ENCODE measurements around the gene PTPRN2.

Gene PTPRN2

DNA sequence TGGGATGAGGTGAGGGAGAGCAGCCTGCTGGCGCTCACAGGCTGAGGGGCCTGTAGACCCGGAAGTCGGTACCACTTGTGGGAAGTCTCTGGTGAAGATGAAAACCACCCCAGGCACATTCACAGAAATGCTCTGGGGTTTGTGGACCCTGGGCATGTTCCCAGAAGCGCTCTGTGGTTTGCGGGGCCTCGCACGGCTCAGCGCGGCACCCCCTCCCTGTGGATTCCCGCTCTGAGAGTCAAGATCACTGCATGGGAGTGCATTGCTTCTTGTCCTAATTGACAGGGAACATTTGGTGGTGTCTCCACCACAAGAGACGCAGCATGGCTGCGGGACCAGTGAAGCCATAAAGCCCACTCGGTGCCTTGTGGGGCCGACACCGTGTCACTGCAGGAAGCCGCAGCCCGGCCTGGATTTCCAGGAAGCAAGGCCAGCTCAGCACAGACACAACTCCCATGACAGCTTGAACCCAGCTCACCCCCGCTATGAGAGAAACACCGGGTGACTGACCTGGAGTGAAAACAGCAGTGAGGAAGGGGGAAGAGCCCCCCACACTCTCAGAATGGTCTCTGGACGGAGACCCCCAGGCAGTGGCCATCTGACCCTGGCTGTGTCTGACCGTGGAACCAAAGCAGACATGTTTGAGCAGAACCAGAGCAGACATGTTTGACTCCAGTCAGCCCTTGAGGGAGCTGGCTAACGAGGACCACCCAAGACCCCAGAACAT lies 157.2 kb downstream of the PTPRN2 start:
- TF ChIP-seq GATA2 (IDR thresholded peaks at IDR 0.05; ENCODE audit: low read depth, low read length) (no peak), GATA3 (IDR thresholded peaks at IDR 0.05; ENCODE audit: low read depth, low read length) (no peak)

DNA sequence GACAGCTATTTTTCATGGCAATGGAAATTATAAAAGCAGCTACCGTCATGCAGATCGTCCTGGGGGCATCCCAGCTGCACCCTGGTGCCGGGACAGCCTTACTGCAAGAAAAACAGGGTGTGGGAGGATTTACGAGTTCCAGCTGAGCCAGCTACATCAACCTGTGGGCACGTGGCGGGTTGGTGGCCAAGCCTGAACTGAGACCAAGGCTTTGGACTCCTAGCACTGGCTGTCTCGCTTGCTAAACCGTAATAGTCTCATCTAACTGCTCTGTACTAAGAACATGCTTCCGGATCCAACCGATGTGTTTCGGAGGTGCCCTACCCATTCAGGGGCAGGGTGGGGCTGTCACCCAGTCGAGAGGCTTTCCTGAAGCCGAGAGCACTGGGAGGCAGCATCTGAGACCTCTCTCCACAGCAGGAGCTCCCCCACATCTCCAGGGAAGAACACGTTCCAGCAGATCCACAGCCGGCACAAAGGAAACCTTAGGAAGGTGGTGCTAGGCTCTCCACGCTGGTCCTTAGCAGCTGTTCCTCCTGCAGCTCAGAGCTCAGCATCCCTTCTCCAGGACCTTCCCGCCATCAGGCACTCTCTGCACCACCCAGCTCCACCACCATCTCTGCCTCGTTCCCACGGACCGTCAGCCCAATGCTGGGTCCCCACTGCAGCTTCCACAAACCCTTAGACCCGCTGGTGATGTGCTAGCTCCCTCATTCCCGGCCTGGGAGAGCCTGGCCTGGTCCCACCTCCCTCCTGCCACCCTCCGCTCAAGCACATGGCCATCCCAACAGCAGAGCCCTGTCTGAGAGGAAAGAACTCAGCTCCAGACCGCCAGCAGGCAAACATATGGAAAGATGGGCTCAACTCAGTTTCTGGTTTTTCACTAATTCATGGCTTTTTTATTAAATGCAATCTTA lies 158.5 kb downstream of the PTPRN2 start:
- TF ChIP-seq GATA2 (IDR thresholded peaks at IDR 0.05; ENCODE audit: low read depth, low read length) (no peak), GATA3 (IDR thresholded peaks at IDR 0.05; ENCODE audit: low read depth, low read length) (no peak)

DNA sequence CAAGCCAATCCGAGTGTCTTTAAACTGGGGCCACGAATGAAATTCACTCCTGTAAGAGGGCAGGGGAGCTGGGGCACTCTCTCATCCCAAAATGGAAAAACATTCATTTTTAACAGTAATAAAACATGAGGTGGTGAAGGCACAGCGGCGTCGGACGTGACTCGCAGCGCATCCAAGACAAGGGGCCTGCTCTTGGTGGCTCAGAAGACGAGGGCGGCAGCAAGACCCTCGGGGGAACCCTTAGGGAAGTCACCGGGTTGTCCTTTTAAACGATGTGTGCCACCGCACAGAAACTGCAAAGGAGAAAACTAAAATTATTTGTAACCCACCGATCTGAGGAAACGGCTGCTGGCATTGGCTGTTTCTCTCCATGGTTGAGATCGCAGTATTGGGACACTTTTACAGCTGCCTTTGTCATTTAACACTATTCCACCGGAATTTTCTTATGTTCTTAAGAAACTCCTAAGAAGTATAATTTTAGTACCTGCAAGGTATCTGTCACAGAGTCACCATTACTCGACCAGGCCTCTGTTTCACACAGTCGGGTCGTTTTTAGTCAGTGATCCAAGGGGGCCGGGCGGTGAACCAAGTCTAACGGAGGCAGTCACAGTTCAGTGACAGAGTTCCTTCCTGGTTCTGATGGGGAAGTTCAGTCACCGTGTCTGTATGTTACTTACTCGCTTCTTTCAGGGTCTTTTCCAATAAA lies 159.3 kb downstream of the PTPRN2 start:
- TF ChIP-seq GATA3 (IDR thresholded peaks at IDR 0.05; ENCODE audit: low read depth, low read length) (no peak), GATA2 (IDR thresholded peaks at IDR 0.05; ENCODE audit: low read depth, low read length) (no peak)

DNA sequence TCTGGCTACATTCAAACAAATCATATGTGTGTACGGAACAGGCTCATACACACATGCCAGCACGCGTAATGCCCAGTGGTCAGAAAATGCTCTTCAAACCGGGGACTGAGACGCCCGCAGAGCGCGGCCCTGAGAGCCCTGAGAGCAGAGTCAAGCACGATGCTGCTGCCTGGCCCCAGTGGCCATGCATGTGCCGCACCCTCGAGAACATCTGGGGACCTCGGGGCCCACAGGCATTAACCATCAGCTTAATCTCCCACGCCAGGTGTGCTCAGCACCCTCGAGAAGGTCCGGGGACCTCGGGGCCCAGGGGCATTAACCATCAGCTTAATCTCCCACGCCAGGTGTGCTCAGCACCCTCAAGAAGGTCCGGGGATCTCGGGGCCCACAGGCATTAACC lies 163.1 kb downstream of the PTPRN2 start:
- TF ChIP-seq GATA2 (IDR thresholded peaks at IDR 0.05; ENCODE audit: low read depth, low read length) (no peak), GATA3 (IDR thresholded peaks at IDR 0.05; ENCODE audit: low read depth, low read length) (no peak)

DNA sequence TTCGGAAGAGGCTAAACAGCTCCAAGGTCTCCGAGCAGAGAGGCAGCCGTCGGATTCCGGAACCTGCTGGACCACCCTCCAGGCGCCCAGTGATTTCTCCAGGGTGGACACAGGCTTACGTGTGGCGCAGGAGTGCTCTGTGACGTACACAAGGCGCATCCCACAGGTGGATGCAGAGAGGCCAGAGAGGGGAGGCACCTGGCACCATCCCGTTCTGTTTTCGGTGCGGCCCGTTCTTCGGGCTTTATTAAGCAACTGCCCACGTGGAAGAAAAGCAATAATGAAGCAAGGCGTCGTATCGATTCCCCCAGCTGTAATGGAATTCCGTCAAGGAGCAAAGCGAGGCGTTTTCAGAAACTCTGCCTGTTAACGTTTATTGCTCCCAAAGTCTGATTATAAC lies 163.6 kb downstream of the PTPRN2 start:
- no peak for TF ChIP-seq GATA2 (IDR thresholded peaks at IDR 0.05; ENCODE audit: low read depth, low read length)

DNA sequence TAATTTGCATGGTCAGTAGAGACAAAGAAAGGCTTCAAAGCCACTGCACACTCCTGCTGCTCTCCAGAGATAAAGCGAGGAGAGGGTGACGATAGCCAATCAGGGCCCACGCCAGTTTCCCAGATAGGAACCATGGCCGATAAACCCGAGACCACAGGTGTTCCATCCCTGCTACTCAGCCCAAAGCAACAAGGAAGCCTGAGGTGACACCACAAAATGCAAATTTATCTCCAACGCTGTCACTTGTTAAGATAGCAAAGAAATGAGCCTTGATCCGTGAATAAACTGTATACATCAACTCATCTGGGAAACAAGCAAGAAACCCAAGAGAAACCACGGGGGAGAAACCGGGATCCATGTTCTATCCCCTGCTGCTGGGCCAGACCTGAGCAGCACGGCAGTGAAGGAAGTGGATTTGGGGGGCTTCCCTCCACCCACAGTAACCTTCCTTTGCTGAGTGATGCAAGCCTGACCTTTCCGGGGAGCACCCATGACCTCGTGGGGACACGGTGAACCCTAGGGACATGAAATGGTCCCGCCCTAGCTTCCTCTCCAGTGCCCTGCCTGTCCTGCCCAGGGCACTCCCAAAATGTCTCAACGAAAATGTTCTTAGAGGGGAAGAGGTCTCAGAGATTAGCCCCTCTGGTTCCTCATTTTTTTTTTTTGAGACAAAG lies 164.6 kb downstream of the PTPRN2 start:
- TF ChIP-seq GATA2 (IDR thresholded peaks at IDR 0.05; ENCODE audit: low read depth, low read length) (no peak), GATA3 (IDR thresholded peaks at IDR 0.05; ENCODE audit: low read depth, low read length) (no peak)

DNA sequence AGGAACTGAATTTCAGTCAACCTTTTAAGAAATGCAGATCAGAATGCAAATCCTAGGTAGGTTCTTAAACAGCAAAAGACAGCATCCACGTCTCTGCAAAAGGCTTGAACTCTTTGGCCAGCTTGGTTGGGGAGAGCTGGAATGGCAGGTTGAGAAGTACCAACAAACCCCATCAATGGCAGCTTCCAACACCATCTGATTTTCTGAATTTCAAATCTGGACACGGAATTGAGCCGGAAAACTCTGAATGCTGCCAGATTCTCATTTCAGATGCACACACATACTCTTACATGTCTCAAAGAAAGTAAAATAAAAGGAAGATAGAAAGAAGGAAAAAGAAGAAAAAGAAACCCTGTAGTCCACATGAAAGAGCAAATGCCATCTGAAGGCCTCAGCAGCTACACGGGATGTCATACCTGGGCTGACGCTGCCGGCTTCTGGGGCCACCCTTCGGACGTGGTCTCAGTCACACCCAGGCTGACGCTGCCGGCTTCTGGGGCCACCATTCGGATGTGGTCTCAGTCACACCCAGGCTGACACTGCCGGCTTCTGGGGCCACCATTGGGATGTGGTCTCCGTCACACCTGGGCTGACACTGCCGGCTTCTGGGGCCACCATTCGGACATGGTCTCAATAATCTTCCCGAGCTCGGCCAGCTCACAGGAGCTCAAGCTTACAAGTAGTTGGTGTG lies 165.3 kb downstream of the PTPRN2 start:
- TF ChIP-seq GATA2 (IDR thresholded peaks at IDR 0.05; ENCODE audit: low read depth, low read length), result no peak
- no peak for TF ChIP-seq GATA3 (IDR thresholded peaks at IDR 0.05; ENCODE audit: low read depth, low read length)

DNA sequence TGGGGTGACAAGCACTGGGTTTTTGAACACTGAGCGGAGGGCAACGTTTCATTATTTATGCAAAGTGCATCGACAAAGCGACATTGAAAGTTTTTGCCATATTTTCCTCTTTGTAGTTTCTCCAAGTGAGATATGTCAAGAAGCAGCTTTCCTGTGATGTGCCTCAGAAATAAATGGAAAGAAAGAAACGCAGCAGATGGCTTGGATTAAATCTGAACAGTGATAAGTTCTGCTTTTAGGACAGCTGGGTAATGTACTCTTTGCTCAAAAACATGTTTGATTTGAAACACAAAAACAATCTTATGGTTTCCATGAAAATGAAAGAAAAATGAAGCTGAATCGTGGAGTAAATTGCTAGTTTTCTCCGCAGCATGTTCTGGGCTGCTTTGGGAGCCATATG lies 166.3 kb downstream of the PTPRN2 start:
- TF ChIP-seq GATA2 (IDR thresholded peaks at IDR 0.05; ENCODE audit: low read depth, low read length), result no peak; the same call in 1 of the 2 replicates

DNA sequence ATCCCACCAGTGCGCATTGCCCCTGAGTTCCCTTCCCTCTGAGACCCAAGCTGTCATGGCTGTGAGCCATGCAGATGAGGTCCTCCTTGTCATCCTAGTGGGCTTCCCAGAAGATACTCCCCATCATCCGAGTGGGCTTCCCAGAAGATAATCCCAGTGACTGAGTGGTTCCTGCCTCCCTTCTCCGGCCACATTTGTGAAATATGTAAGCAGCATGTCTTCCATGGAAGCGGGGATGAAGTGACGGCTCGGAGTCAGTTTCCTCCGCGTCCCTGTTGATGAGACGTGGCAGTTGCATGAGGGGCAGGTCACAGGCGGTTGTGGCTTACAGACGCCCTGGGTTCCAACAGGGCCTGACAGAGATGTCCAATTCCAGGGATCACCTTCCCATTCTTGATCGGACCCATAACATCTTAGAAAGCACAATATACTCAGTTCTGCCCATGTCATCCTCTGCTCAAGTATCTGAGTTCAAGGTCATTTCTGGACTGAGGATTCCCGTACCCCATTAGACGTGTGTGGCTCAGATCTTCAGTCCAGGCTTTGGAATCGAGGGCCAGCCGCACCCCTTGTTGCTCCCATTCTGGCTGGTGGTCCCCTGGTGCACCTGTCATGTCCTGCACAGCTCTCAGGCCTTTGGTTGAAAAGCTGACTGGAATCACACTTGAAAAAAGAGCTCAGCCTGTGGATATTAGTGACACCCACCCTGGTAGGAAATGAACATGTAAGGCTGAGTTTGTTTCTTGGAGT lies 166.9 kb downstream of the PTPRN2 start:
- no peak for TF ChIP-seq GATA3 (IDR thresholded peaks at IDR 0.05; ENCODE audit: low read depth, low read length)
- TF ChIP-seq GATA2 (IDR thresholded peaks at IDR 0.05; ENCODE audit: low read depth, low read length), result no peak

DNA sequence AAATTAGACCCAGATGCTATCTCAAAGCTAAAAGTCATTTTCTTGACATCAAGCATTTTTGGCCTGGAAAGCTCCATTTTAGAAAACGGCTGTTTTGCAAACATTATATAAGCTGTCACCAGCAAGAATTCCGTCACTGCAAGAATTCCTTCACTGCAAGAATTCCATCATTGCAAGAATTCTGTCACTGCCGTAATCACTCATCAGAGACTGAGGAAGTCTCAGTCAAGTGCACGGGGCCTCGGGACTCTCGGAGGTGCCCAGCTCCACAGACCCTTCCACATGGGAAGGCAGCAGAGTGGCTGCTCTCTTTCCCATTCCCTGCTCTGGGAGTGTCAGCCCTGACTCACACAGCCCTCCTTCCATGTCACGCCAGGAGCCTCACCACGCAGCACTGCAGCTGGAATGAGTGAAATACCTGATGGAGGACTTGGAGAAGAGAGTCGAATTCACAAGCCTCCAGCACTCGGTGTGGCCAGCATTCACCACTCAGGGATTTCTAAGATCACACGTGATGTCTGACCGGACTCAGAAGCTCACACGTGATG lies 168.3 kb downstream of the PTPRN2 start:
- no peak for TF ChIP-seq GATA3 (IDR thresholded peaks at IDR 0.05; ENCODE audit: low read depth, low read length)

DNA sequence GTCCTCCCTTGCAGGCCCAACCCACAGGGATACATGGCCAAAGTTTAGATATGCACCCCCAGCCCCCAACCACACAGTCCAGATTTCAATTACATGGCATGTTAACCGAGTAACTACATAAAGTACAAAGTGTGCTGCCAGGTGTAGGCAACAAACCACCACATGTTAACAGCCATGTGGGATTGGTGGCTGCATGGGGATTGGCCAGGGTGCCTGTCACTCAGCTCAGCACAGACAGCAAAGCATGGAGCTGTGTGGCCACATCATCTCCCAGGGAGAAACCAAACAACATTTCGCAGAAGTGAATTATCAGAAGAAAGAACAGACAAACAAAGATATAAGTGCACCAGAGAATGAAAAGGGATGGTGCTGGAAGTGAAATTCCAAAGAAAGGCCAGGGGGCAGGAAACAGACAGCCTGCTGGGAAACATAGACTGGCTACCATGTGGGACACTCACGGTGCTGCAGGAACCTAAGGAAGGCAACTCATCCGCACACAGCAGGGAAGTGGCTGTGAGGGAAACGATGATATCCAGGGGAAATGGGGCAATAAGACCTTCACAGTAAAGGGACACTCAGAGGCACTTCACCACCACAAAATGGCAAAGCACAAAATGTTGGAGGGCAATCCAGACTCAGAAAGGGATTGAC lies 171.2 kb downstream of the PTPRN2 start:
- TF ChIP-seq GATA3 (IDR thresholded peaks at IDR 0.05; ENCODE audit: low read depth, low read length), result no peak
- TF ChIP-seq GATA2 (IDR thresholded peaks at IDR 0.05; ENCODE audit: low read depth, low read length), result no peak

DNA sequence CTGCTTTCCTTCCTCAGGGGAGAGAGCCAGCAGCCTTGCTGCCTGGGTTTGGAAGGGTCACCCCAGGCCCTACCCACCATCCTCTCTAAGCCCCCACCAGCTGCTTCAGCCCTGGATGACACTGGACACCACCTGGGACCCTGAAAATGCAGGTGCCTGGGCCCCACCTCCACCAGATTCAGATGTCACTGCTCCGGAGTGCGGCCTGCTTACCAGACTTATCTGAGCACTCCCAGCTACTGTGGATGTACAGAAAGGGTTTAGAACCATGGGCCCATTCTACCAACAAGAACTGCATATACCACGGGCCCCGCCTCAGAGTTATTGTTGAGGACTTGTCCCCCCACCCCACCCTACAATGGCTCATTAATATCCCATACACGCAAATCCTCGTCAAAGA lies 172.3 kb downstream of the PTPRN2 start:
- no peak for TF ChIP-seq GATA2 (IDR thresholded peaks at IDR 0.05; ENCODE audit: low read depth, low read length)
- TF ChIP-seq GATA3 (IDR thresholded peaks at IDR 0.05; ENCODE audit: low read depth, low read length), result no peak

Measured in SH-SY5Y (cell line).